Kidney capillary endothelial cell (primary cell): ENCODE data around the gene LIF.
A peak's percentile ranks its signal among the peaks of the same experiment; 100 is the strongest.

Experiments used
- DNase-seq: peaks from one replicate; pipeline ENCODE4 v3.0.0-alpha.2; 2018; ENCODE audit warnings: low spot score

The LIF gene

GRCh38 chr22:30245985-30246813, at the start of gene LIF:
Gene LIF (minus strand): TSS chr22:30246759. CDS start chr22:30246695, 64 bp downstream.
- no peak for DNase-seq

- DNase-seq: no peak
These were observed 49.8 kb upstream of the LIF start for GRCh38 chr22:30296324-30296723.

DNA sequence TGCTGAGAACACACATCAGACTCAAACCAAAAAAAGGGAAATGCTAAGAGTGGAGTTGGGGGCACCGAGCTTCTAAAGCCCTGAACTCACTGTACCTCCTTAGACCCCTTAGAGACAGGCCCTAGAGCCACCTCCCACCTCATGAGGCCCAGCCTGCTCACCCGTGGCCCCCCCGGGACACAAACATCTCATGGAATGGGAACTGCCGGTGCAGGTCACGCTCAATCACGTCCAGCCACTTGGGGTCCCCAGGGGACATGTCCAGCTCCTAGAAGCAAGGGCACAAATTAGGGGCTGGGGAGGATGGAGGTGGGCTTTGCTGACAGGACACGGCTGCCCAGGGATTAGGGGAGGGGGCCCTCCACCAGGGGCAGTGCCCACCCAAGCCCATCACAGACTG, 49.0 kb upstream of the LIF start:
- no peak for DNase-seq

DNA sequence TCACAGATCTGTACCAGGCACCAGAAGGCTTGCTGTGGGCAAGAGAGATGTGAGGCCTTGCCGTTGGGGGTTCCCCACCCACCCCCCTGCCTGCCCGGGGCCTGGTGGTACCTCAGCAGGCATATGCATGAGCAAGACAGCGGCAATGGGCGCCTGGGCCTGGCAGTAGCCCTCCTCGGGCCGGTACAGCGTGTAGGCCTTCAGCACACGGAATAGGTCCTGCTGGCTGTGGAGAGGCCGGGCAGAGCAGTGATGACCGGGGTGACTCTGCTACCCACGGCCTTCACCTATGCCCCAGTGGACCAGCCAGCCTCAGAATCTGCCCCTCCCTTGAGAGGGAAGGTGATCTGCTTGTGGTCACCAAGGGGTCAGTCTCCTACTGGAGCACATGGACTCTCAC, 48.3 kb upstream of the LIF start:
- no peak for DNase-seq

DNA sequence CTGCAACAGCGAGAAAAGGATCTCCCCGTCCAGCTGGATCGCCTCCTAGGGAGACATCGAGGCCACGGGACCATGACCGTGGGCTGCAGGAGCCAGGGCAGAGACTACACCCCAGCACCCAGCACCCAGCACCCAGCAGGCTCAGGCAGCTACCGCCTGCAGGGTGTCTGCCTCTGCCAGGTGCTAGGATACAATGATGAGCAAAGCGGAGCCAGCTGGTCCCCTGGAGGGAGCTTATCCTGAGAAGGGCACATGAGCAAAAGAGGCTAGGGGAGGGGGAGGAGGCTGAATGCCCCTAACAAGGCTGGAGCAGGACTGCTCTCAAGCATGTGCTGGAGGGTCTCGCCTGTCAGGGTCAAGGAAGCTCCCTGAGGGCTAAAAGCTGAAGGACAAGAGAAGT, 47.5 kb upstream of the LIF start:
- DNase-seq: no peak

DNA sequence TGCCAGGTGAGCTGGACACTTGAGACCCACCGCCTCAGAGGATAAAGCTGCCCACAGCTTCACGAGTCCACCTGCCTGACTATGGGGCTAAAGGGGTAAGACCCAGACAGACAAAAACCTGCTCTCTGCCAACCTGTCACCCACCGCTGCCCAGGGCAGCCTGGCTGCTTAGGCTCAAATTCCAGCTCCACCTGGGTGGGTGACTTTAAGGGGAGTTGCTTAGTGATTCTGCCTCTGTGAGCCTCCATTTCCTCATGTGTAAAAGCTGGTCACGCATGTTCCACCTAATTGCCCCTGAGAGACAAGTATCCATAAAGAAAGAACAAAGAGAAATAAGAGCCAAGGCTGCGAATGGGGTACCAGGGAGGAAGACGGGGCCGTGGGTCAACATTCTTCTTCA, 46.5 kb upstream of the LIF start:
- no peak for DNase-seq

GRCh38 chr22:30292069-30292970, 45.8 kb upstream of the LIF start:
- DNase-seq: no peak

- peak; percentile 91 for DNase-seq
These were observed 44.7 kb upstream of the LIF start for GRCh38 chr22:30291058-30291892.

GRCh38 chr22:30290342-30291057, 43.9 kb upstream of the LIF start:
- DNase-seq: peak; percentile 72

DNA sequence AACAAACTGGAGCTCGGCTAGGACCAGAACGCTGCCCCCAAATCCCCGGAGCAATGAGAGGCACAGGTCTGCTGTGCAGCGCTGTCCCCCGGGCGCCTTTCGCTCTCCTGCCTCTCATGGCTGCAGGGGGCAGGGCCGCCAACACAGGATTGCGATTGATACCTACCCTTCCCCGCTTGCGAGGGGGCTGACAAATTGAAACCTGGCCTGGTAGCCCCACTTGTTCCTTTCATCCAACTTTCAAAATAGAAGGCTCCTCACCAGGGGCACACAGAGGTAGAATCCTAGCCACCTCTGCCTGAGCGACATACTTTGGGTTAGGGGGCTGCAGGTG, 43.4 kb upstream of the LIF start:
- no peak for DNase-seq

- DNase-seq: peak; percentile 94
These were observed 42.8 kb upstream of the LIF start, which contains the start of gene CASTOR1 for GRCh38 chr22:30289141-30289979. Gene CASTOR1 (minus strand): TSS chr22:30289505. CDS start chr22:30289497, 8 bp downstream.

DNA sequence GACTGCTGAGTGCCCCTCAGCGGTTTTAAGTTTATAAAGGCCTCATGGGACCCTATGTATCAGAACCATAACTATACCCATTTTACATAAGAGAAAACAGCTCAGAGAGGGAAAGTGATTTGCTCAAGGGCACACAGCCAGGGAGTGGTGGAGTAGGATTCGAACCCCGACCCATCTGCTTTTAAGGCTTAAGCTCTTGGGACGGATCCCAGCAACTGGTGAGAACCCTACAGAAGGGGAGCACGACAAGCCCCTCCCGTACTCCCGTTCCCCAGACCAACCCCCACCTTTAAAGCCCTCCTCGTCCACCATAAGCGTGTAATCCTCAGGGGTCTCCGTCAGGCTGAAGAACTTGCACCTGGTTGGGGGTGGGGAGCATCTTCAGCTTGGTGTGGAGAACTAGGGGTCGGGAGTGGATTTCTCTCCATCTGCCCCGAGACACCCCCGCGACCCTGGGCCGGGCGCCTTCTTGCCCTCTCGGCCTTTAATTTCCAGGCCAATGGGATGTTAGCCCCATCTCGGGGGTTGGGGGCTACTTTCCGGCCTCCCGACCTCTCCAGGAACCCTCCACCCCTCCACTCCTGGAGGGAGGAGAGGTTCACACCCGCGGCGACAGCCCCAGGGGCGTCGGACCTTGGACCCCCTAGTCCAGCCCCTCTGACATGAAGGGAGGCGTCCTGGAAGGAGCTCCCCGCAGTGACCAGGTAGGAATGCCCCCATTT, 42.0 kb upstream of the LIF start:
- DNase-seq: no peak

DNA sequence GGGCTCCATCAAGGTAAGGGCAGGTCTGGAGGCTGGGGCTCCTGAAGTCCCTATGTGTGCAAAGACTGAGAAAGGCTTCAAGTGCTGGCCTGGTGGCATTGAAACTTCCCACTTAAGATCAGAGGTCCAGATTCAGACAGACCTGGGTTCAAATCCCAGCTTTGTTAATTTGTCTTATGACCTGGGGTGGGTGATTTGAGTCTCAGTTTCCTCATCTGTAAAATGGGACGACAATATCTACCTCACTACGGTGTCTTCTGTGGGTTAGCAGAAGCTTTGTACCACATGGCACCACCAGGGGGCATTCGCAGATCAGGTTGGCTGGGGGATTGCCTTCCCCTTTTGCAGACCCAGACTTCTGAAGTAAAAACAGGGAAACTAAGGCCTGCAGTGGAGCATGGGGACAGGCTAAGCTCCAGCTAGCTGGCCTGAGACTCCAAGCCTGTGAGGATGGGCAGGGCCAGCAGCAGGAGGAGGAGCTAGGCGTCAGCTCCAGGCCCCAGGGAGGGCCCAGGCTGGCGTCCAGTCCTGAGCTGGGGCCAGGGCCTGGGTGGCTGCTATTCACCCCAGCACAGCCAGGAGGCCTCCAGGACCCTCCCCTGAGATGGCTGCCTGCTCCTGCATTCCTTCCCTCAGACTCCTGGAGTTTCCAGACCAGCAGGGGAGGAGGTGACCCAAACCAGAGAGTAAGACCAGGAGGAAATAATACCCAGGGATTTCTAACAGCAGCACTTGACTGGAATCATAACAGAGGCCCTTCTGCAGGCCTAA, 41.3 kb upstream of the LIF start:
- peak; percentile 80 for DNase-seq

- no peak for DNase-seq
These were observed 40.5 kb upstream of the LIF start for GRCh38 chr22:30286813-30287647.

- DNase-seq: no peak
These were observed 39.8 kb upstream of the LIF start for GRCh38 chr22:30286331-30286730.

DNA sequence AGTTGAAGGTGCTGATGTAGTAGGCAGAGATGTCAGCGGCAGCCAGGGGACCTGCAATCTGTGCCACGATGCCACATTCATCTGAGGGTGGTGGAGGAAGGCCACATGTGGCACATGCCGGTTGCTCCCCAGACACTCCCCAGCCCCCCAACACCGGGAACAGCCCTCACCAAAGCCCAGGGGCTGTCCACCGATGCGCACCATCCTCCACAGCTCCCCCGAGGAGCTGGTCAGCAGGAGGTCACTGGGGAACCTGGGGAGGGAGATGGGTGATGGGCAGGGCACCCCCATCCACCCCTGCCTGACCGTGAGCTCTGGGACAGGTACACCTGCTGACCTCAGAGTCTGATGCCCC, 39.3 kb upstream of the LIF start:
- DNase-seq: no peak

- no peak for DNase-seq
These were observed 38.8 kb upstream of the LIF start for GRCh38 chr22:30285176-30285845.

- no peak for DNase-seq
These were observed 38.1 kb upstream of the LIF start for GRCh38 chr22:30284666-30285065.
